ENCODE data around the gene DEAF1. TPM values are rescaled to one million over a fixed set of nuclear protein-coding genes. Genes with fewer than 3 reads are reported as not detected.

Gene DEAF1
- total and polyA plus RNA-seq, 2 experiments from 2014 or later: 42.6 to 47.8 TPM

DNA sequence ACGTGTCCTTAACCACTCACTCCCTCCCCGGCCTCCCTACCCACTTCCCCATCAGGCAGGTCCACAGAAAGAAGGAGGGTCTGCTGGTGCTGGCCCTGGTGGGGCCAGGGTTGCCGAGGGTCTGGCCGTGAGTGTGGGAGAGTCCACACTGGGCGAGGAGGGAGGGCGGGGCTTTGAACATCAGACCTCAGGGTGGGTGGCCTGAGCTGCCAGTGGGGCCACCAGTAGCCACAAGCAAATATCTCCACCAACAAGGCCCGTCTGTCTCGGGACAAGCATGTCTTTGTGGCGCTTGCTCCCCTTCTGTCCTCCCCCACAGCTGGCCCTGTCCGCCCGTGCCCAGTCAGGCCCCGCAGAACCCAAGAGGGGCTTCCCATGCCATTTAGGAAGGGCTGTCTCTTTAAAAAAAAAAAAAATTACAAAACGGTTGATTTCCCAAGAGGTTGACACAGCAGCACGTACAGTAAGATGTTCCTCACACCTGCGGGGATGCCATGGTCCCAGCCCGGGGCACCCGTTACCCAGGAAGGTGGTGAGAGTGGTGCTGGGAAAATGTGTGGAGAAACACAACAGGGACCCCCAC is 34.6 kb upstream of the DEAF1 start:
- TF ChIP-seq, protein P1, sequence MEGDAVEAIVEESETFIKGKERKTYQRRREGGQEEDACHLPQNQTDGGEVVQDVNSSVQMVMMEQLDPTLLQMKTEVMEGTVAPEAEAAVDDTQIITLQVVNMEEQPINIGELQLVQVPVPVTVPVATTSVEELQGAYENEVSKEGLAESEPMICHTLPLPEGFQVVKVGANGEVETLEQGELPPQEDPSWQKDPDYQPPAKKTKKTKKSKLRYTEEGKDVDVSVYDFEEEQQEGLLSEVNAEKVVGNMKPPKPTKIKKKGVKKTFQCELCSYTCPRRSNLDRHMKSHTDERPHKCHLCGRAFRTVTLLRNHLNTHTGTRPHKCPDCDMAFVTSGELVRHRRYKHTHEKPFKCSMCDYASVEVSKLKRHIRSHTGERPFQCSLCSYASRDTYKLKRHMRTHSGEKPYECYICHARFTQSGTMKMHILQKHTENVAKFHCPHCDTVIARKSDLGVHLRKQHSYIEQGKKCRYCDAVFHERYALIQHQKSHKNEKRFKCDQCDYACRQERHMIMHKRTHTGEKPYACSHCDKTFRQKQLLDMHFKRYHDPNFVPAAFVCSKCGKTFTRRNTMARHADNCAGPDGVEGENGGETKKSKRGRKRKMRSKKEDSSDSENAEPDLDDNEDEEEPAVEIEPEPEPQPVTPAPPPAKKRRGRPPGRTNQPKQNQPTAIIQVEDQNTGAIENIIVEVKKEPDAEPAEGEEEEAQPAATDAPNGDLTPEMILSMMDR (conservative IDR thresholded peaks at IDR 0.05; ENCODE audit: low read depth in 2 of 2): no peak
- TF ChIP-seq ZNF114 (CRISPR knock-in tag; IDR thresholded peaks at IDR 0.05): no peak
- TF ChIP-seq NANOG (IDR thresholded peaks at IDR 0.05; ENCODE audit: borderline replicate concordance): no peak
- TF ChIP-seq, protein P2, sequence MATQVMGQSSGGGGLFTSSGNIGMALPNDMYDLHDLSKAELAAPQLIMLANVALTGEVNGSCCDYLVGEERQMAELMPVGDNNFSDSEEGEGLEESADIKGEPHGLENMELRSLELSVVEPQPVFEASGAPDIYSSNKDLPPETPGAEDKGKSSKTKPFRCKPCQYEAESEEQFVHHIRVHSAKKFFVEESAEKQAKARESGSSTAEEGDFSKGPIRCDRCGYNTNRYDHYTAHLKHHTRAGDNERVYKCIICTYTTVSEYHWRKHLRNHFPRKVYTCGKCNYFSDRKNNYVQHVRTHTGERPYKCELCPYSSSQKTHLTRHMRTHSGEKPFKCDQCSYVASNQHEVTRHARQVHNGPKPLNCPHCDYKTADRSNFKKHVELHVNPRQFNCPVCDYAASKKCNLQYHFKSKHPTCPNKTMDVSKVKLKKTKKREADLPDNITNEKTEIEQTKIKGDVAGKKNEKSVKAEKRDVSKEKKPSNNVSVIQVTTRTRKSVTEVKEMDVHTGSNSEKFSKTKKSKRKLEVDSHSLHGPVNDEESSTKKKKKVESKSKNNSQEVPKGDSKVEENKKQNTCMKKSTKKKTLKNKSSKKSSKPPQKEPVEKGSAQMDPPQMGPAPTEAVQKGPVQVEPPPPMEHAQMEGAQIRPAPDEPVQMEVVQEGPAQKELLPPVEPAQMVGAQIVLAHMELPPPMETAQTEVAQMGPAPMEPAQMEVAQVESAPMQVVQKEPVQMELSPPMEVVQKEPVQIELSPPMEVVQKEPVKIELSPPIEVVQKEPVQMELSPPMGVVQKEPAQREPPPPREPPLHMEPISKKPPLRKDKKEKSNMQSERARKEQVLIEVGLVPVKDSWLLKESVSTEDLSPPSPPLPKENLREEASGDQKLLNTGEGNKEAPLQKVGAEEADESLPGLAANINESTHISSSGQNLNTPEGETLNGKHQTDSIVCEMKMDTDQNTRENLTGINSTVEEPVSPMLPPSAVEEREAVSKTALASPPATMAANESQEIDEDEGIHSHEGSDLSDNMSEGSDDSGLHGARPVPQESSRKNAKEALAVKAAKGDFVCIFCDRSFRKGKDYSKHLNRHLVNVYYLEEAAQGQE (IDR thresholded peaks at IDR 0.05; ENCODE audit: unreplicated experiment): no peak
- TF ChIP-seq CREB1 (CRISPR knock-in tag; IDR thresholded peaks at IDR 0.05; ENCODE audit: low read depth): no peak
- TF ChIP-seq POLR2AphosphoS5 (IDR thresholded peaks at IDR 0.05; ENCODE audit: low read depth): no peak
- no peak for TF ChIP-seq STAT1 (IDR thresholded peaks at IDR 0.05; ENCODE audit: unreplicated experiment)
- TF ChIP-seq EZH2 (IDR thresholded peaks at IDR 0.05; ENCODE audit: low read depth, unreplicated experiment): no peak
- TF ChIP-seq, protein P3, sequence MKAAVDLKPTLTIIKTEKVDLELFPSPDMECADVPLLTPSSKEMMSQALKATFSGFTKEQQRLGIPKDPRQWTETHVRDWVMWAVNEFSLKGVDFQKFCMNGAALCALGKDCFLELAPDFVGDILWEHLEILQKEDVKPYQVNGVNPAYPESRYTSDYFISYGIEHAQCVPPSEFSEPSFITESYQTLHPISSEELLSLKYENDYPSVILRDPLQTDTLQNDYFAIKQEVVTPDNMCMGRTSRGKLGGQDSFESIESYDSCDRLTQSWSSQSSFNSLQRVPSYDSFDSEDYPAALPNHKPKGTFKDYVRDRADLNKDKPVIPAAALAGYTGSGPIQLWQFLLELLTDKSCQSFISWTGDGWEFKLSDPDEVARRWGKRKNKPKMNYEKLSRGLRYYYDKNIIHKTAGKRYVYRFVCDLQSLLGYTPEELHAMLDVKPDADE (IDR thresholded peaks at IDR 0.05): no peak
- no peak for TF ChIP-seq EZH2phosphoT487 (IDR thresholded peaks at IDR 0.05; ENCODE audit: unreplicated experiment)
- TF ChIP-seq JUNB (IDR thresholded peaks at IDR 0.05; ENCODE audit: unreplicated experiment): no peak
- TF ChIP-seq, protein P4, sequence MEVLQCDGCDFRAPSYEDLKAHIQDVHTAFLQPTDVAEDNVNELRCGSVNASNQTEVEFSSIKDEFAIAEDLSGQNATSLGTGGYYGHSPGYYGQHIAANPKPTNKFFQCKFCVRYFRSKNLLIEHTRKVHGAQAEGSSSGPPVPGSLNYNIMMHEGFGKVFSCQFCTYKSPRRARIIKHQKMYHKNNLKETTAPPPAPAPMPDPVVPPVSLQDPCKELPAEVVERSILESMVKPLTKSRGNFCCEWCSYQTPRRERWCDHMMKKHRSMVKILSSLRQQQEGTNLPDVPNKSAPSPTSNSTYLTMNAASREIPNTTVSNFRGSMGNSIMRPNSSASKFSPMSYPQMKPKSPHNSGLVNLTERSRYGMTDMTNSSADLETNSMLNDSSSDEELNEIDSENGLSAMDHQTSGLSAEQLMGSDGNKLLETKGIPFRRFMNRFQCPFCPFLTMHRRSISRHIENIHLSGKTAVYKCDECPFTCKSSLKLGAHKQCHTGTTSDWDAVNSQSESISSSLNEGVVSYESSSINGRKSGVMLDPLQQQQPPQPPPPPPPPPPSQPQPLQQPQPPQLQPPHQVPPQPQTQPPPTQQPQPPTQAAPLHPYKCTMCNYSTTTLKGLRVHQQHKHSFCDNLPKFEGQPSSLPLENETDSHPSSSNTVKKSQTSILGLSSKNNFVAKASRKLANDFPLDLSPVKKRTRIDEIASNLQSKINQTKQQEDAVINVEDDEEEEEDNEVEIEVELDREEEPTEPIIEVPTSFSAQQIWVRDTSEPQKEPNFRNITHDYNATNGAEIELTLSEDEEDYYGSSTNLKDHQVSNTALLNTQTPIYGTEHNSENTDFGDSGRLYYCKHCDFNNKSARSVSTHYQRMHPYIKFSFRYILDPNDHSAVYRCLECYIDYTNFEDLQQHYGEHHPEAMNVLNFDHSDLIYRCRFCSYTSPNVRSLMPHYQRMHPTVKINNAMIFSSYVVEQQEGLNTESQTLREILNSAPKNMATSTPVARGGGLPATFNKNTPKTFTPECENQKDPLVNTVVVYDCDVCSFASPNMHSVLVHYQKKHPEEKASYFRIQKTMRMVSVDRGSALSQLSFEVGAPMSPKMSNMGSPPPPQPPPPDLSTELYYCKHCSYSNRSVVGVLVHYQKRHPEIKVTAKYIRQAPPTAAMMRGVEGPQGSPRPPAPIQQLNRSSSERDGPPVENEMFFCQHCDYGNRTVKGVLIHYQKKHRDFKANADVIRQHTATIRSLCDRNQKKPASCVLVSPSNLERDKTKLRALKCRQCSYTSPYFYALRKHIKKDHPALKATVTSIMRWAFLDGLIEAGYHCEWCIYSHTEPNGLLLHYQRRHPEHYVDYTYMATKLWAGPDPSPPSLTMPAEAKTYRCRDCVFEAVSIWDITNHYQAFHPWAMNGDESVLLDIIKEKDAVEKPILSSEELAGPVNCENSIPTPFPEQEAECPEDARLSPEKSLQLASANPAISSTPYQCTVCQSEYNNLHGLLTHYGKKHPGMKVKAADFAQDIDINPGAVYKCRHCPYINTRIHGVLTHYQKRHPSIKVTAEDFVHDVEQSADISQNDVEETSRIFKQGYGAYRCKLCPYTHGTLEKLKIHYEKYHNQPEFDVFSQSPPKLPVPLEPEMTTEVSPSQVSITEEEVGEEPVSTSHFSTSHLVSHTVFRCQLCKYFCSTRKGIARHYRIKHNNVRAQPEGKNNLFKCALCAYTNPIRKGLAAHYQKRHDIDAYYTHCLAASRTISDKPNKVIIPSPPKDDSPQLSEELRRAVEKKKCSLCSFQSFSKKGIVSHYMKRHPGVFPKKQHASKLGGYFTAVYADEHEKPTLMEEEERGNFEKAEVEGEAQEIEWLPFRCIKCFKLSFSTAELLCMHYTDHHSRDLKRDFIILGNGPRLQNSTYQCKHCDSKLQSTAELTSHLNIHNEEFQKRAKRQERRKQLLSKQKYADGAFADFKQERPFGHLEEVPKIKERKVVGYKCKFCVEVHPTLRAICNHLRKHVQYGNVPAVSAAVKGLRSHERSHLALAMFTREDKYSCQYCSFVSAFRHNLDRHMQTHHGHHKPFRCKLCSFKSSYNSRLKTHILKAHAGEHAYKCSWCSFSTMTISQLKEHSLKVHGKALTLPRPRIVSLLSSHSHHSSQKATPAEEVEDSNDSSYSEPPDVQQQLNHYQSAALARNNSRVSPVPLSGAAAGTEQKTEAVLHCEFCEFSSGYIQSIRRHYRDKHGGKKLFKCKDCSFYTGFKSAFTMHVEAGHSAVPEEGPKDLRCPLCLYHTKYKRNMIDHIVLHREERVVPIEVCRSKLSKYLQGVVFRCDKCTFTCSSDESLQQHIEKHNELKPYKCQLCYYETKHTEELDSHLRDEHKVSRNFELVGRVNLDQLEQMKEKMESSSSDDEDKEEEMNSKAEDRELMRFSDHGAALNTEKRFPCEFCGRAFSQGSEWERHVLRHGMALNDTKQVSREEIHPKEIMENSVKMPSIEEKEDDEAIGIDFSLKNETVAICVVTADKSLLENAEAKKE (CRISPR knock-in tag; IDR thresholded peaks at IDR 0.05): no peak
- no peak for TF ChIP-seq ZNF331 (CRISPR knock-in tag; IDR thresholded peaks at IDR 0.05; ENCODE audit: low read depth)
- no peak overlapping the region for H3K4me3 ChIP-seq
- peaks cover 7% of the 10 kb centered on the region; the same call in 2 of the 3 replicates for H3K36me3 Mint-ChIP-seq (ENCODE audit: low read depth)
- H3K27me3 Mint-ChIP-seq (ENCODE audit: insufficient read depth, low read depth, poor library complexity): peaks cover 11% of the 10 kb centered on the region
- no peaks in the 10 kb centered on the region for H3K79me2 ChIP-seq (replicated peaks; ENCODE audit: insufficient read depth)
- no peaks in the 10 kb centered on the region for H3K9me2 ChIP-seq (ENCODE audit: insufficient read depth)
- DNase-seq (ENCODE audit: low spot score) (no peak), ATAC-seq (no peak)
- no peak overlapping the region for H3K27ac Mint-ChIP-seq
- H3K4me2 ChIP-seq: no peak overlapping the region
- no peaks in the 10 kb centered on the region for H4K20me1 ChIP-seq (replicated peaks; ENCODE audit: insufficient read depth)
- H3K9me3 Mint-ChIP-seq: peaks cover 7% of the 10 kb centered on the region; the same call in 2 of the 3 replicates
- H3F3A ChIP-seq (replicated peaks; ENCODE audit: low read depth): peaks cover 6% of the 10 kb centered on the region; the same call in 1 of the 2 replicates
- peaks cover 6% of the 10 kb centered on the region for H3K4me1 Mint-ChIP-seq
- H3K4me3 Mint-ChIP-seq: no peak overlapping the region; the same call in 2 of the 3 replicates
- H3K27me3 ChIP-seq (ENCODE audit: insufficient read depth): no peaks in the 10 kb centered on the region
- no peak overlapping the region for H2AFZ ChIP-seq
- H3K27ac ChIP-seq (ENCODE audit: low read depth): no peak overlapping the region
- no peaks in the 10 kb centered on the region for H3K36me3 ChIP-seq (ENCODE audit: insufficient read depth)
- H3K4me1 ChIP-seq (ENCODE audit: insufficient read depth): peaks cover 6% of the 10 kb centered on the region

Measured in GM23338 (cell line).